ENCODE results near the gene COL4A1. TPM values are rescaled to one million over a fixed set of nuclear protein-coding genes. Genes with fewer than 3 reads are reported as not detected.

Gene COL4A1
- total RNA-seq, 1 donor from 2014 or later = 105 TPM

GRCh38 chr13:110170882-110171281, 136.1 kb downstream of the COL4A1 start:
- H3K4me1 ChIP-seq = peaks cover 4% of the 10 kb centered on the region
- no peak overlapping the region for H3K4me3 Mint-ChIP-seq
- no peak overlapping the region for H2AFZ ChIP-seq (replicated peaks)
- no peak overlapping the region for H3K4me3 ChIP-seq
- no peaks in the 10 kb centered on the region for H3K27me3 Mint-ChIP-seq (ENCODE audit: insufficient read depth, low read depth)
- H3K4me1 Mint-ChIP-seq = peaks cover 6% of the 10 kb centered on the region
- no peaks in the 10 kb centered on the region for H3F3A ChIP-seq (ENCODE audit: low read depth)
- H3K36me3 Mint-ChIP-seq = peaks cover 34% of the 10 kb centered on the region
- H3K36me3 ChIP-seq = no peaks in the 10 kb centered on the region
- H3K79me2 ChIP-seq (ENCODE audit: low read depth) = no peaks in the 10 kb centered on the region
- no peak overlapping the region for H3K9ac ChIP-seq
- DNase-seq (ENCODE audit: low spot score) = no peak
- peaks cover 6% of the 10 kb centered on the region for H3K9me3 Mint-ChIP-seq
- H3K9me3 ChIP-seq (ENCODE audit: low read depth) = no peaks in the 10 kb centered on the region
- TF ChIP-seq CTCF (IDR thresholded peaks at IDR 0.05) (no peak), EZH2phosphoT487 (IDR thresholded peaks at IDR 0.05) (no peak), EZH2 (IDR thresholded peaks at IDR 0.05) (no peak)
- H3K27ac ChIP-seq = no peak overlapping the region
- H3K4me2 ChIP-seq = no peak overlapping the region
- H4K20me1 ChIP-seq (ENCODE audit: low read depth) = no peaks in the 10 kb centered on the region
- H3K27ac Mint-ChIP-seq = peak overlapping the region; percentile 22
- H3K27me3 ChIP-seq = no peaks in the 10 kb centered on the region

- H3K27me3 ChIP-seq = no peaks in the 10 kb centered on the region
- no peak for DNase-seq (ENCODE audit: low spot score)
- no peak overlapping the region for H3K27ac Mint-ChIP-seq
- TF ChIP-seq EZH2 (IDR thresholded peaks at IDR 0.05) = no peak
- TF ChIP-seq CTCF (IDR thresholded peaks at IDR 0.05) = no peak
- no peak for TF ChIP-seq EZH2phosphoT487 (IDR thresholded peaks at IDR 0.05)
- H3K4me1 Mint-ChIP-seq = peaks cover 6% of the 10 kb centered on the region
- H3K4me1 ChIP-seq = peaks cover 4% of the 10 kb centered on the region
- no peak overlapping the region for H3K9ac ChIP-seq
- H3F3A ChIP-seq (ENCODE audit: low read depth) = no peaks in the 10 kb centered on the region
- no peaks in the 10 kb centered on the region for H3K79me2 ChIP-seq (ENCODE audit: low read depth)
- H3K36me3 Mint-ChIP-seq = peaks cover 30% of the 10 kb centered on the region
- no peak overlapping the region for H3K4me2 ChIP-seq
- H2AFZ ChIP-seq (replicated peaks) = no peak overlapping the region
- no peak overlapping the region for H3K27ac ChIP-seq
- H3K27me3 Mint-ChIP-seq (ENCODE audit: insufficient read depth, low read depth) = no peaks in the 10 kb centered on the region
- H3K9me3 ChIP-seq (ENCODE audit: low read depth) = no peaks in the 10 kb centered on the region
- H4K20me1 ChIP-seq (ENCODE audit: low read depth) = no peaks in the 10 kb centered on the region
- no peak overlapping the region for H3K4me3 ChIP-seq
- H3K4me3 Mint-ChIP-seq = no peak overlapping the region
- peaks cover 6% of the 10 kb centered on the region for H3K9me3 Mint-ChIP-seq
- no peaks in the 10 kb centered on the region for H3K36me3 ChIP-seq
Observed at GRCh38 chr13:110170020-110170790, 136.8 kb downstream of the COL4A1 start.

- no peak overlapping the region for H3K27ac ChIP-seq
- no peaks in the 10 kb centered on the region for H4K20me1 ChIP-seq (ENCODE audit: low read depth)
- H3F3A ChIP-seq (ENCODE audit: low read depth) = no peaks in the 10 kb centered on the region
- H3K4me1 Mint-ChIP-seq = peaks cover 6% of the 10 kb centered on the region
- no peaks in the 10 kb centered on the region for H3K36me3 ChIP-seq
- no peaks in the 10 kb centered on the region for H3K27me3 ChIP-seq
- peaks cover 24% of the 10 kb centered on the region for H3K36me3 Mint-ChIP-seq
- peaks cover 6% of the 10 kb centered on the region for H3K9me3 Mint-ChIP-seq
- H3K4me3 ChIP-seq = no peak overlapping the region
- H3K4me3 Mint-ChIP-seq = no peak overlapping the region
- H3K9me3 ChIP-seq (ENCODE audit: low read depth) = no peaks in the 10 kb centered on the region
- no peak for DNase-seq (ENCODE audit: low spot score)
- no peak overlapping the region for H3K9ac ChIP-seq
- H2AFZ ChIP-seq (replicated peaks) = no peak overlapping the region
- TF ChIP-seq EZH2 (IDR thresholded peaks at IDR 0.05) (no peak), EZH2phosphoT487 (IDR thresholded peaks at IDR 0.05) (no peak), CTCF (IDR thresholded peaks at IDR 0.05) (no peak)
- H3K4me1 ChIP-seq = peaks cover 4% of the 10 kb centered on the region
- no peak overlapping the region for H3K4me2 ChIP-seq
- no peak overlapping the region for H3K27ac Mint-ChIP-seq
- no peaks in the 10 kb centered on the region for H3K27me3 Mint-ChIP-seq (ENCODE audit: insufficient read depth, low read depth)
- H3K79me2 ChIP-seq (ENCODE audit: low read depth) = no peaks in the 10 kb centered on the region
Observed at GRCh38 chr13:110168999-110169933, 137.7 kb downstream of the COL4A1 start.

Measured in neural progenitor cell (in vitro differentiated cells).